ENCODE data around the gene SLC16A11.
"Not testable (repeated sequence)": the region's sequence is repeated elsewhere in the genome, so short reads cannot be mapped to it uniquely, and the experiment has no call there.

Gene SLC16A11

GRCh38 chr17:7005716-7006115, 38.2 kb downstream of the SLC16A11 start:
- DNase-seq = no peak

DNA sequence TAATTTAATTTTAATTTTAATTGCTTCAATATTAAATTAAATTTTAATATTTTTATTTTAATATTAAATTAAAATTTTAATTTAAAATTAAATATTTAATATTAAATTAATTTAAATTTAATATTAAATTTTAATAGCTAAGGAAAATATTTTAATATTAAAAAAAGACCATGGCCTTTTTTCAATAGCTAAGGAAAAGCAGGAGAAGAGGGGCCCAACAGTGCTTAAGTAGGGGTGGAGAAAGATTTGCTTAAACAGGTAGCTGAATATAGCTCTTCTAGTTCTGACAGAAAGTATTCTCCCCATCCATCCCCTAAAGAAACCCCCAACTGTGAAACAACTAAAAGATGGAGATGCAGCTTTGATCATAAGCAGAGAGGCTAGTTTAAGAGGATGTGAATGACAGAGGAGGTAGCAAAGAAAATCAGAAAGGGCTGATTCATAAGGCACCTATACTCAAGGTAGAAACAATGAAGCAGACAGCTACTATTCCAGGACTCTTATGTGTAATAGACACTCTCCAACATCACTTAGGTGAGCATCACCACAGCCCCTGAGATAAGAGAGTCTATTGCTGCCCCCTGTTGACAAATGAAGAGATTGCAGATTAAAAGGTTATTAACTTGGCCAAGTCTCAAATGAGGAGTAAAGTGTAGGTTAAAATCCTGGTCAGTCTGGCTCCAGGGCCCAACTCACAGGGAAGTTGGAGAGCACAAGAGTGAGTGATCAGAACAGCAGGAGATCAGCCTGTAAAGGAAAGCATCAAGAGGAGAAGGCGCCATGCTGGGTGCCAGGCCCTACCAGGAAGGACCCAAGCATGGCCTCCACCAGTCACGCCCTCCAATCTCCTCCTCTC, 39.3 kb downstream of the SLC16A11 start:
- peak; percentile 59 for DNase-seq

GRCh38 chr17:7003745-7004144, 40.1 kb downstream of the SLC16A11 start:
- DNase-seq = no peak

DNA sequence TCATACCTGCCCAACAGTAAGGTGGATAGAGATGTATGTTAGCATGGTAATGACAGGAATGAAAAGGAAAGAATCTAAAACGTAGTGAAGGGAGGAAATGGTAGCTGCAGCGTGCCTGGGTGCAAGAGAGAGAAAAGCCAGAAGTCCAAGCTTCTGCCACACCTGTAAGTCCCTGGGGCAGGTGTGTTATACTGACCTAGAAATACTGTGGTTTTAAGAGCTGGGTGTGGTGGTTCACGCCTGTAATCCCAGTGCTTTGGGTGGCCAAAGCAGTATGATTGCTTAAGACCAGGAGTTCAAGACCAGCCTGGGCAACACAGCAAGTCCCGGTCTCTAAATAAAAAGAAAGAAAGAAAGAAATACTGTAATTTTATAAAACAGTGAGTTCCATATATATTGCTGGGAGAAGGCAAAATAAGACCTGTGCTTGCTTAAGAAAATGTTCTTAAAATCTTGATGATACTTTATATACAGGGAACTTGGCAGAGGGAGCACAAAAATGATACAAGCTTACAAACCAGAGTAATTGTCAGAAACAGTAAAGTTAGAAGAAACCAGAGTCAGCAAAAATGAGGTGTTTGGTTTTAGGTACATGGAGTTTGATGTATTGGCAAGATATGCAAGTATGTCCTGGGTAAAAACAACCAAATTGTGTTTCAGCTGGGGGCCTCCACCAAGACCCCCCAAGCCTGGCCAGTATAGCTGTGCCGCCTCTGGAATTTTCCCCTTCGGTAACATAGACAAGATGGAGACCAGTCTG, 41.4 kb downstream of the SLC16A11 start:
- DNase-seq = no peak

DNA sequence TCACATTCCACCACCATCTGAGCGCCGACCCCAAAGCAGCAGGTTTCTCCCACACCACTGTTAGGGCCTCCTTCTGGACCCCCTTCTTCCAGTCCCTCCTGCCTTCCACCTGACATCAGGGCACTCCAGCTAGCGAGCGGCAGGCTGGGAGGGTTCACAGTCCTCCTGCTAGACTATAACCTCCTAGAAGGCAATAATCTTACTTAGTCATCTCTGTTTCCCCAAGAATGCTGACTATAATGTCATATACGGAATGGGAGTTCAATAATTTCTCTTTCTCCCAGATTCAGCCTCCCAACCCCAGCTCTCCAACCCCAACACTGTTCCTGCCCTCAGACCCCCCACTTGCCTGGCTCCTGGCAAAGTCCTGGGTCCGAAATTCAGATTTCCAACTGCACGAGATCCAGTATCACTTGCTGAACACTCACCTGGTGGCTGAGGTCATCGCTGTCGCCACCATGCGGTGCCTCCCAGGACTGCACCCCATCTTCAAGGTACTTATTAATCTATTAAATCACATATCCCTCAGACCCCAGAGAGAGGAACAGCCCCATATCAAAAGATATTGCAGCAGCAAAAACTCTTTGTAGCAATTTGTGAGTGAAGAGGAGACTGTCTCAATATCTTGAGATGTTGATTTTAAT, 42.5 kb downstream of the SLC16A11 start:
- no peak for DNase-seq

DNA sequence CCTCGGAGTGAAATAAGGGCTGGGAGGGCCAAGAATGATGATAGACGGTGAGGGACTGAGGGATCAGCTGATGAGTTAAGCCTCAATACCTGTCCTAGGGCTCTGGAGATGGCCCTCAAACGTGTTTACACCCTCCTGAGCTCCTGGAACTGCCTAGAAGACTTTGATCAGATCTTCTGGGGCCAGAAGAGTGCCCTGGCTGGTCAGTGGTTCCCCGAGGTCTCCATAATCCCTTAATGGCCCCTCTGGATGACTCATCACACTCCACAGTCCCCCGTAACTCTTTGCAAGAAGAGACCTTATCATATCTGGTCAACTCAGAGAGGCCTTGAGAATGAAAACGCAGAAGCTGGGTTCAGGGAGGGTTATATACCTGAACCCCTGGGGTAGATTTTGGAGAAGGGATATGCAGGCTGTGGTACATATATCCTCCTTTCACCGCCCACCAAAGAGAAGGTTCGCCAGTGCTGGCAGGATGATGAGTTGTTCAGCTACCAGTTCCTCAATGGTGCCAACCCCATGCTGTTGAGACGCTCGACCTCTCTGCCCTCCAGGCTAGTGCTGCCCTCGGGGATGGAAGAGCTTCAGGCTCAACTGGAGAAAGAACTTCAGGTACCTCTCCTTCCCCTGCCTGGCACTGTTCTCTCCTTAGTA, 44.9 kb downstream of the SLC16A11 start:
- no peak for DNase-seq

GRCh38 chr17:6997171-6997570, 46.7 kb downstream of the SLC16A11 start:
- DNase-seq = no peak

GRCh38 chr17:6996256-6997011, 47.5 kb downstream of the SLC16A11 start:
- no peak for DNase-seq

GRCh38 chr17:6995500-6996255, 48.2 kb downstream of the SLC16A11 start, which contains the start of gene ALOX12:
TSS of gene ALOX12 (plus strand) at chr17:6996049. CDS start at chr17:6996118, 69 bp downstream.
- DNase-seq = no peak

- peak; percentile 57 for DNase-seq
These were observed 49.1 kb downstream of the SLC16A11 start for GRCh38 chr17:6994666-6995256.

DNA sequence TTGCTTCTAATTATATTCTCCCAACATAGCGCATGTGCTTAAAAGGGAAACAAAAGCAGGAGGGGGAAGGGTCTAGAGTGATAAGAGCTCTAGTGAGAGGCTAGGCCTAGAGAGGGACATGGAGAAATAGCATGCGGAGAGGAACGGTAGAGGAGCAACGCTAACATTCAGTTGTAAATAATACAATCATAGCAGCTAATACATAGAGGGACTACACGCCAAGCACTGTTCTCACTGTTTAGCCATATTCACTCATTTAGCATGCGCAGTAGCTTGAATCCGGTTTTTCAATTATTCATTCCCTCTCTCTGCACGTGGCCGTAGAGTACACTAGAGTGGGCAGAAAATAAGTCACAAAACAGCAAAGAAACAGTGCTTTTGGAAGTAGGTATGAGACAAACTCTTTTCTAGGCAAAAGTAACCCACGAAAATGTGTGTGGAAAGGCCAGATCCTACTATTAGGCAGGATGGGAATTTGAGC, 49.7 kb downstream of the SLC16A11 start:
- DNase-seq = no peak

DNA sequence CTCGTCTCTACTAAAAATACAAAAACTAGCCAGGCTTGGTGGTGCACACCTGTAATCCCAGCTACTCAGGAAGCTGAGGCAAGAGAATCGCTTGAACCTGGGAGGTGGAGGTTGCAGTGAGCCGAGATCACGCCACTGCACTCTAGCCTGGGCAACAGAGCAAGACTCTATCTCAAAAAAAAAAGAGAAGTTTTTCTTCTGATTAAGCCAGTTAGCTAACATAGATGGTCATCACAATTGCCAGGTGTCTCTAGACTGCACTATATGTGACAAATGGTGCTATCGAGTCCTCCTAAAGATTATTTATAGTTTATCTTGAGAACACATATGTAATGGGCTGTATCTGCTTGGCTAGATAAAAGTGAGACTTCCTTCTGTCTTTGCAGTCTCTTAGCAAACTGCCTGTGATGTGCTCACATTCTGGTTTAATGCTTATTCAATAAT, 50.3 kb downstream of the SLC16A11 start:
- DNase-seq = not testable (repeated sequence)
